Measurements from ENCODE around the gene DPYD.

DPYD gene

GRCh38 chr1:97340951-97341350, 579.9 kb downstream of the DPYD start:
- TF ChIP-seq, protein P1, sequence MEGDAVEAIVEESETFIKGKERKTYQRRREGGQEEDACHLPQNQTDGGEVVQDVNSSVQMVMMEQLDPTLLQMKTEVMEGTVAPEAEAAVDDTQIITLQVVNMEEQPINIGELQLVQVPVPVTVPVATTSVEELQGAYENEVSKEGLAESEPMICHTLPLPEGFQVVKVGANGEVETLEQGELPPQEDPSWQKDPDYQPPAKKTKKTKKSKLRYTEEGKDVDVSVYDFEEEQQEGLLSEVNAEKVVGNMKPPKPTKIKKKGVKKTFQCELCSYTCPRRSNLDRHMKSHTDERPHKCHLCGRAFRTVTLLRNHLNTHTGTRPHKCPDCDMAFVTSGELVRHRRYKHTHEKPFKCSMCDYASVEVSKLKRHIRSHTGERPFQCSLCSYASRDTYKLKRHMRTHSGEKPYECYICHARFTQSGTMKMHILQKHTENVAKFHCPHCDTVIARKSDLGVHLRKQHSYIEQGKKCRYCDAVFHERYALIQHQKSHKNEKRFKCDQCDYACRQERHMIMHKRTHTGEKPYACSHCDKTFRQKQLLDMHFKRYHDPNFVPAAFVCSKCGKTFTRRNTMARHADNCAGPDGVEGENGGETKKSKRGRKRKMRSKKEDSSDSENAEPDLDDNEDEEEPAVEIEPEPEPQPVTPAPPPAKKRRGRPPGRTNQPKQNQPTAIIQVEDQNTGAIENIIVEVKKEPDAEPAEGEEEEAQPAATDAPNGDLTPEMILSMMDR (conservative IDR thresholded peaks at IDR 0.05; ENCODE audit: low read depth, low read length): no peak
- H3K4me3 ChIP-seq (ENCODE audit: low read length): no peak overlapping the region

DNA sequence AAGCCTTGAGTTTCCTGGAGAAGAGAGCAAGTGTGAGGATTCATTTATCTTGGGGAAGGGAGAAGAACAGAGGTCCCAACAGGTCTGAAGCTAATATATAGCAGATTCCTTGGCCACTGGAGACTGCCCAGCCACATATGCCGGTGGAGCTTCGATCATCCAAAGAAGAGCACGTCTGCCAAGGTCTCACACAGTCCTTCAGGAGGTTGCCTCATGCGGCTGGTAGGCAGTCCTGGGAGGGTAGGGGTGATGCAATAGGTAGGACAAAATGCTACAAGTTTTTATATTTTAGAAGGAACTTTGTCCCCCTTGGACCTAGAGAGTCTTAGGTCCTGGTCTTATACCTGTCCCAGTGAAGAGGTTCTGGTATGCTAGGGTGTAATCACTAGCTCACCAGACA, 582.5 kb downstream of the DPYD start:
- no peak for DNase-seq (ENCODE audit: low read depth)
- H3K4me3 ChIP-seq (ENCODE audit: low read length): no peak overlapping the region
- TF ChIP-seq, protein P1 (conservative IDR thresholded peaks at IDR 0.05; ENCODE audit: low read depth, low read length): no peak

More at GRCh38 chr1:97340951-97341350, 579.9 kb downstream of the DPYD start:
- peak; percentile 48 for DNase-seq (ENCODE audit: low read depth)

DNA sequence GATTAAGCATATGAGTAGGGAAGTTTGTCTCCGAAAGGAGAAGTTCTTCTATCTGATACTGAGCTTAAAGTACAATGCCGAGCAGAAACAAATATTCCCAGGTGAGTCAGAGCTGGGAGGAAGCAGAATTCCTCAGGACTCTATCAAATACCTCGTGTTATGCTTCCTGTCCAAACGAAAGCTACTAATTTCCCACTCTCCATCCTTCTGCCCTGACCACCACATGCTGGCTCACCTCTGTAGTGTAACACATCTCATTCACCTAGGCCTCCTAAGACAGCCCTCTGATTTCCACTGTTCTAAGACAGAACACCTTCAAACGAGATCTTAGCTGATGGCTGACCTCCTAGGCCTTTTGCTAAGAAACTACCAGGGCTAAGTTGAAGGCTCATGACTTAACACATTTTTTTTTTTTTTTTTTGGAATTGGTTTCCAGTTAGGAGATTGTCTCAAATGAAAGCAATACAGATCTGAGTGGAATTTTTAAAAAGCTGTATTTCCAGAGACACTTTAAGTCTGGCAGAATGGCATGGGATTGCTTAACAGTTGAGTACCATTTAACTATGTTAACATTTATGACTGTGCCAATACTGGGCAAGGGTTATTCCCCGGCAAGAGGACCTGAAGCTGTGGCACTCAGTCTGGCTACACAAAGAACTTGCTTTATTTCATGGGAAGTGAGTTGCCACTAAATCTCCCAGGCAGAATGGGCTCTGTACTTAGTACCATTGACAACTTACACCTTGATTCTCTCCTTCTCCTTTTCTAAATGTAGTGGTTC, 583.4 kb downstream of the DPYD start:
- H3K4me3 ChIP-seq (ENCODE audit: low read length): no peak overlapping the region
- DNase-seq (ENCODE audit: low read depth): no peak
- TF ChIP-seq, protein P1 (conservative IDR thresholded peaks at IDR 0.05; ENCODE audit: low read depth, low read length): no peak

- TF ChIP-seq, protein P1 (conservative IDR thresholded peaks at IDR 0.05; ENCODE audit: low read depth, low read length): no peak
- DNase-seq (ENCODE audit: low read depth): peak; percentile 70
- H3K4me3 ChIP-seq (ENCODE audit: low read length): no peak overlapping the region
Measured at GRCh38 chr1:97334454-97334853, 586.4 kb downstream of the DPYD start.

- TF ChIP-seq, protein P1 (conservative IDR thresholded peaks at IDR 0.05; ENCODE audit: low read depth, low read length): no peak
- peak; percentile 64 for DNase-seq (ENCODE audit: low read depth)
- H3K4me3 ChIP-seq (ENCODE audit: low read length): no peak overlapping the region
Measured at GRCh38 chr1:97332716-97333115, 588.1 kb downstream of the DPYD start.

GRCh38 chr1:97331165-97331564, 589.7 kb downstream of the DPYD start:
- no peak overlapping the region for H3K4me3 ChIP-seq (ENCODE audit: low read length)
- TF ChIP-seq, protein P1 (conservative IDR thresholded peaks at IDR 0.05; ENCODE audit: low read depth, low read length): no peak
- no peak for DNase-seq (ENCODE audit: low read depth)

GRCh38 chr1:97314685-97315084, 606.1 kb downstream of the DPYD start:
- H3K4me3 ChIP-seq (ENCODE audit: low read length): no peak overlapping the region
- DNase-seq (ENCODE audit: low read depth): no peak
- TF ChIP-seq, protein P1 (conservative IDR thresholded peaks at IDR 0.05; ENCODE audit: low read depth, low read length): no peak

All from retinal pigment epithelial cell (primary cell).